ENCODE data around the gene CNTNAP5.

Gene CNTNAP5

DNA sequence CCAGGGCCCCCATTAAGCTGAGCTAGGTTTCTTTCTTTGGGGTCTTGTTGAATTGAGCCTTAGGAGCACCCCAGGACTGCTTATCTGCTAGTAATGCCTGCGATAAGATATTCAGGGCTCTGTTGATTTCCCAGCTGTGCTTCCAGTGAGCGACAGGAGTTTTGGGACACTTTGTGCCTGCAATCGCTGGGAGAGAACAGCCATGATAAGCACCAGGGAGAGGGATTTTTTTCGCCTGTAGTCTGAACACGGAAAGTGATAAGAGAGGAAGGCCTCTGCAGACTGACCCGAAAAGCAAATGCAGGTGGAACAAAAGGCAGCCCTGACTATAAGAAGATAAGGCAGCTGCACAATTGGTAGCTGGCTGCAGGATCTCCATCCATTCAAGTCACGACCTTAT is 244.3 kb downstream of the CNTNAP5 start:
- no peak overlapping the region for H3K4me3 ChIP-seq (ENCODE audit: low read depth, low read length)
- H2AFZ ChIP-seq (ENCODE audit: insufficient read depth, low read length, poor library complexity) = no peak overlapping the region
- H2BK5ac ChIP-seq (ENCODE audit: low read depth, low read length, poor library complexity) = no peak overlapping the region
- H4K12ac ChIP-seq (ENCODE audit: low read depth, low read length) = no peak overlapping the region
- no peaks in the 10 kb centered on the region for H3K9me3 ChIP-seq (ENCODE audit: insufficient read depth, low read depth, low read length)
- no peaks in the 10 kb centered on the region for H3K4me1 ChIP-seq (ENCODE audit: control insufficient read depth in 1 of 2, insufficient read depth in 2 of 2, low read length in 2 of 2)
- H4K8ac ChIP-seq (ENCODE audit: low read depth, low read length) = no peak overlapping the region
- H3K14ac ChIP-seq (ENCODE audit: low read length) = no peak overlapping the region
- H3K4ac ChIP-seq (ENCODE audit: low read depth, low read length) = no peak overlapping the region
- no CpG with 5 or more reads among the region's 7 CpGs for whole genome bisulfite sequencing (ENCODE audit: extremely low coverage, insufficient coverage, insufficient read length)
- no peak overlapping the region for H3K18ac ChIP-seq (ENCODE audit: low read length)
- H3K23ac ChIP-seq (ENCODE audit: low read length) = no peak overlapping the region
- H4K91ac ChIP-seq (ENCODE audit: low read depth, low read length) = no peak overlapping the region
- H3K79me1 ChIP-seq (ENCODE audit: low read length) = no peaks in the 10 kb centered on the region
- no peaks in the 10 kb centered on the region for H3K79me2 ChIP-seq (ENCODE audit: control insufficient read depth, insufficient read depth, low read length, poor library complexity)
- H3K27ac ChIP-seq (ENCODE audit: low read depth, low read length) = no peak overlapping the region
- no peak overlapping the region for H3K4me2 ChIP-seq (ENCODE audit: low read length)
- H2BK120ac ChIP-seq (ENCODE audit: insufficient read depth, low read length, poor library complexity) = no peak overlapping the region
- H2BK12ac ChIP-seq (ENCODE audit: low read length) = no peak overlapping the region
- no peaks in the 10 kb centered on the region for H3K27me3 ChIP-seq (ENCODE audit: insufficient read depth, low read length)
- no peak overlapping the region for H3K9ac ChIP-seq (ENCODE audit: low read length)
- H3K36me3 ChIP-seq (ENCODE audit: control insufficient read depth in 1 of 2, insufficient read depth in 2 of 2, low read length in 2 of 2) = no peaks in the 10 kb centered on the region
- no peak overlapping the region for H2AK5ac ChIP-seq (ENCODE audit: low read length)
- no peak for DNase-seq

- no peaks in the 10 kb centered on the region for H3K79me1 ChIP-seq (ENCODE audit: low read length)
- H3K4me2 ChIP-seq (ENCODE audit: low read length) = no peak overlapping the region
- no peak overlapping the region for H3K14ac ChIP-seq (ENCODE audit: low read length)
- H3K9me3 ChIP-seq (ENCODE audit: insufficient read depth, low read depth, low read length) = no peaks in the 10 kb centered on the region
- no peak overlapping the region for H2AK5ac ChIP-seq (ENCODE audit: low read length)
- no peaks in the 10 kb centered on the region for H3K4me1 ChIP-seq (ENCODE audit: control insufficient read depth in 1 of 2, insufficient read depth in 2 of 2, low read length in 2 of 2)
- H2BK5ac ChIP-seq (ENCODE audit: low read depth, low read length, poor library complexity) = no peak overlapping the region
- no peak overlapping the region for H4K12ac ChIP-seq (ENCODE audit: low read depth, low read length)
- no peaks in the 10 kb centered on the region for H3K36me3 ChIP-seq (ENCODE audit: control insufficient read depth in 1 of 2, insufficient read depth in 2 of 2, low read length in 2 of 2)
- no peak overlapping the region for H4K91ac ChIP-seq (ENCODE audit: low read depth, low read length)
- no peak overlapping the region for H2AFZ ChIP-seq (ENCODE audit: insufficient read depth, low read length, poor library complexity)
- DNase-seq = no peak
- H2BK120ac ChIP-seq (ENCODE audit: insufficient read depth, low read length, poor library complexity) = no peak overlapping the region
- no peak overlapping the region for H3K27ac ChIP-seq (ENCODE audit: low read depth, low read length)
- H3K79me2 ChIP-seq (ENCODE audit: control insufficient read depth, insufficient read depth, low read length, poor library complexity) = no peaks in the 10 kb centered on the region
- no peak overlapping the region for H4K8ac ChIP-seq (ENCODE audit: low read depth, low read length)
- H3K4ac ChIP-seq (ENCODE audit: low read depth, low read length) = no peak overlapping the region
- H3K18ac ChIP-seq (ENCODE audit: low read length) = no peak overlapping the region
- no CpG with 5 or more reads among the region's 1 CpG for WGBS (ENCODE audit: extremely low coverage, insufficient coverage, insufficient read length)
- H2BK12ac ChIP-seq (ENCODE audit: low read length) = no peak overlapping the region
- H3K9ac ChIP-seq (ENCODE audit: low read length) = no peak overlapping the region
- no peaks in the 10 kb centered on the region for H3K27me3 ChIP-seq (ENCODE audit: insufficient read depth, low read length)
- no peak overlapping the region for H3K4me3 ChIP-seq (ENCODE audit: low read depth, low read length)
- no peak overlapping the region for H3K23ac ChIP-seq (ENCODE audit: low read length)
These were observed 247.3 kb downstream of the CNTNAP5 start for GRCh38 chr2:124272261-124272841.

DNA sequence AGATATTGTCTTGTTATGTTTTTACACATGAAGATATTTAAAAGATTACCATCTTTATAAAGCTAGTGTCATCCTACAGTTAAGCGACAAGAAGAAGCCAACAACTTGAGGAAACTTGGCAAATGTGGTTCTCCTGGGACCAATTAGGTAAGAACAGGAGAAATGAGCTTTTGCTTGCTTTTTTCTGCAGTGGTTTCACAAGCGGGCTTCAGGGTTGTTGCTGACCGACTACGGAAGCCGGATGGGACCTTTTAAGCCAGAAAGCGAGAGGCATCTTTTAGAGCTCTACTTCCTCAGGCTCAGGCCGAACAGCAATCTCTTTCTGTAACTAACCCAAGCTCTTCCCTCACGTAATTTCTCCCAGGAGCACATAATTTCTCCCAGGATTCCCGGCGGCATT is 256.5 kb downstream of the CNTNAP5 start:
- H3K79me1 ChIP-seq (ENCODE audit: low read length) = no peaks in the 10 kb centered on the region
- H4K8ac ChIP-seq (ENCODE audit: low read depth, low read length) = no peak overlapping the region
- no peak overlapping the region for H4K91ac ChIP-seq (ENCODE audit: low read depth, low read length)
- H3K9me3 ChIP-seq (ENCODE audit: insufficient read depth, low read depth, low read length) = peaks cover 1% of the 10 kb centered on the region
- H3K27me3 ChIP-seq (ENCODE audit: insufficient read depth, low read length) = no peaks in the 10 kb centered on the region
- no peaks in the 10 kb centered on the region for H3K36me3 ChIP-seq (ENCODE audit: control insufficient read depth in 1 of 2, insufficient read depth in 2 of 2, low read length in 2 of 2)
- no peak overlapping the region for H3K14ac ChIP-seq (ENCODE audit: low read length)
- no peak overlapping the region for H2AK5ac ChIP-seq (ENCODE audit: low read length)
- H4K12ac ChIP-seq (ENCODE audit: low read depth, low read length) = no peak overlapping the region
- WGBS (ENCODE audit: extremely low coverage, insufficient coverage, insufficient read length) = no CpG with 5 or more reads among the region's 10 CpGs
- H3K4ac ChIP-seq (ENCODE audit: low read depth, low read length) = no peak overlapping the region
- no peak overlapping the region for H2BK5ac ChIP-seq (ENCODE audit: low read depth, low read length, poor library complexity)
- H2BK12ac ChIP-seq (ENCODE audit: low read length) = no peak overlapping the region
- no peak overlapping the region for H2AFZ ChIP-seq (ENCODE audit: insufficient read depth, low read length, poor library complexity)
- no peak for DNase-seq
- H3K4me1 ChIP-seq (ENCODE audit: control insufficient read depth in 1 of 2, insufficient read depth in 2 of 2, low read length in 2 of 2) = peaks cover 0 to 2% of the 10 kb centered on the region in 2 experiments
- H3K27ac ChIP-seq (ENCODE audit: low read depth, low read length) = no peak overlapping the region
- no peak overlapping the region for H3K4me3 ChIP-seq (ENCODE audit: low read depth, low read length)
- H3K23ac ChIP-seq (ENCODE audit: low read length) = no peak overlapping the region
- no peaks in the 10 kb centered on the region for H3K79me2 ChIP-seq (ENCODE audit: control insufficient read depth, insufficient read depth, low read length, poor library complexity)
- H2BK120ac ChIP-seq (ENCODE audit: insufficient read depth, low read length, poor library complexity) = no peak overlapping the region
- no peak overlapping the region for H3K4me2 ChIP-seq (ENCODE audit: low read length)
- H3K9ac ChIP-seq (ENCODE audit: low read length) = no peak overlapping the region
- H3K18ac ChIP-seq (ENCODE audit: low read length) = no peak overlapping the region

DNA sequence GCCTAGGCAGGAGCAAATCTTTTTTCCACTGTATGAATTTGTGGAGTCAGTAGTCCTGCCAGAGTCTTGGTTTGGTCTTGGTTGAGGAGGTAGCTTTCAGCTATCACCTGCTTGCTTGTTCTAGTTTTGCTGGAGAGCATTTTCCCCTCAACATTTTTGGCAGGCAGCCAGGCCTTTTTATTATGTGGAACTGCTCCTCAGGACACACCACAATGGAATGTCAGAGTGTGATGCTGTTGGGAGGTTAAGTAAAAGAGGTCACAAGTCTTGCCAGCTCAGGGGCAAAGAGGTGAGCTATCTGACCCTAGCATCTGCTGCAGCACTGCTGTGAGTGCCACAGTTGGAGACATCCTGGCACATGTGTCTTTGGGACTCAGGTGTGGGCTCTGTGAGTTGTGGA is 258.0 kb downstream of the CNTNAP5 start:
- H3K79me2 ChIP-seq (ENCODE audit: control insufficient read depth, insufficient read depth, low read length, poor library complexity) = no peaks in the 10 kb centered on the region
- no peak overlapping the region for H4K12ac ChIP-seq (ENCODE audit: low read depth, low read length)
- no peaks in the 10 kb centered on the region for H3K36me3 ChIP-seq (ENCODE audit: control insufficient read depth in 1 of 2, insufficient read depth in 2 of 2, low read length in 2 of 2)
- DNase-seq = peak in 1 of 2 donors; percentile 1
- peaks cover 0 to 2% of the 10 kb centered on the region in 2 experiments for H3K4me1 ChIP-seq (ENCODE audit: control insufficient read depth in 1 of 2, insufficient read depth in 2 of 2, low read length in 2 of 2)
- no peak overlapping the region for H3K23ac ChIP-seq (ENCODE audit: low read length)
- no peak overlapping the region for H3K4ac ChIP-seq (ENCODE audit: low read depth, low read length)
- peaks cover 1% of the 10 kb centered on the region for H3K9me3 ChIP-seq (ENCODE audit: insufficient read depth, low read depth, low read length)
- no peak overlapping the region for H3K4me3 ChIP-seq (ENCODE audit: low read depth, low read length)
- H3K9ac ChIP-seq (ENCODE audit: low read length) = no peak overlapping the region
- no peak overlapping the region for H3K14ac ChIP-seq (ENCODE audit: low read length)
- no peak overlapping the region for H4K8ac ChIP-seq (ENCODE audit: low read depth, low read length)
- H2BK12ac ChIP-seq (ENCODE audit: low read length) = no peak overlapping the region
- H3K27me3 ChIP-seq (ENCODE audit: insufficient read depth, low read length) = no peaks in the 10 kb centered on the region
- H3K18ac ChIP-seq (ENCODE audit: low read length) = no peak overlapping the region
- no peaks in the 10 kb centered on the region for H3K79me1 ChIP-seq (ENCODE audit: low read length)
- no peak overlapping the region for H3K27ac ChIP-seq (ENCODE audit: low read depth, low read length)
- H2AFZ ChIP-seq (ENCODE audit: insufficient read depth, low read length, poor library complexity) = no peak overlapping the region
- no peak overlapping the region for H2BK5ac ChIP-seq (ENCODE audit: low read depth, low read length, poor library complexity)
- H2AK5ac ChIP-seq (ENCODE audit: low read length) = no peak overlapping the region
- no peak overlapping the region for H3K4me2 ChIP-seq (ENCODE audit: low read length)
- H2BK120ac ChIP-seq (ENCODE audit: insufficient read depth, low read length, poor library complexity) = no peak overlapping the region
- no peak overlapping the region for H4K91ac ChIP-seq (ENCODE audit: low read depth, low read length)
